Bronchial epithelial cell (primary cell): ENCODE results near the gene TMEM225B. TPM values are rescaled to one million over a fixed set of nuclear protein-coding genes. Genes with fewer than 3 reads are reported as not detected.

Experiments
- DNase-seq: peaks from one replicate; pipeline ENCODE4 v3.0.0-alpha.2; 2010; ENCODE audit warnings: low read depth
- FAIRE-seq: peaks from 2 replicates; lab custom pipeline; 2011; peaks lifted over from hg19 to GRCh38; lab: Jason Lieb, UNC
- H3K27me3 ChIP-seq: 2 replicates; pipeline ENCODE4 v1.5.1; 2011; ENCODE audit warnings: low read length; ENCODE audit not compliant: control insufficient read depth, insufficient read depth
- H3K36me3 ChIP-seq: 2 replicates; pipeline ENCODE4 v1.5.1; 2011; ENCODE audit warnings: low read length; ENCODE audit not compliant: control insufficient read depth, insufficient read depth
- H3K4me3 ChIP-seq: 2 replicates; pipeline ENCODE4 v1.5.1; 2011; ENCODE audit warnings: mild to moderate bottlenecking, low read depth, low read length, control low read depth
- CTCF ChIP-seq: IDR thresholded peaks from 2 replicates; pipeline ENCODE4 v1.5.1; 2011; ENCODE audit warnings: mild to moderate bottlenecking, moderate library complexity, low read length, control low read depth, inconsistent platforms; ENCODE audit not compliant: insufficient read depth, severe bottlenecking
- total RNA-seq: library from RNA; depleted of rRNA; stranded (reverse); fragments of >200 nt; gene quantifications from 2 replicates; pipeline ENCODE4 v1.2.1, GENCODE V29; 2014

Gene TMEM225B
- total RNA-seq, 1 donor from 2014 or later: 0.53 TPM

GRCh38 chr7:99623091-99623693 lies 25.1 kb downstream of the TMEM225B start:
- FAIRE-seq (no peak), DNase-seq (peak; percentile 77)
- no peak for TF ChIP-seq CTCF
- Histone ChIP-seq H3K36me3 (peaks cover 31% of the 10 kb centered on the region), H3K27me3 (no peaks in the 10 kb centered on the region), H3K4me3 (no peak overlapping the region)

GRCh38 chr7:99623702-99624447 lies 25.8 kb downstream of the TMEM225B start:
- FAIRE-seq (no peak), DNase-seq (no peak)
- Histone ChIP-seq H3K4me3 (no peak overlapping the region), H3K36me3 (peaks cover 32% of the 10 kb centered on the region), H3K27me3 (no peaks in the 10 kb centered on the region)
- no peak for TF ChIP-seq CTCF

GRCh38 chr7:99624484-99624883 lies 26.4 kb downstream of the TMEM225B start:
- DNase-seq: no peak
- FAIRE-seq: no peak
- TF ChIP-seq CTCF: no peak
- peaks cover 36% of the 10 kb centered on the region for H3K36me3 ChIP-seq
- H3K4me3 ChIP-seq: no peak overlapping the region
- no peaks in the 10 kb centered on the region for H3K27me3 ChIP-seq

GRCh38 chr7:99625321-99625720 lies 27.3 kb downstream of the TMEM225B start:
- Histone ChIP-seq H3K4me3 (no peak overlapping the region), H3K27me3 (no peaks in the 10 kb centered on the region), H3K36me3 (peaks cover 40% of the 10 kb centered on the region)
- FAIRE-seq: no peak
- TF ChIP-seq CTCF: no peak
- no peak for DNase-seq

- DNase-seq: no peak
- H3K4me3 ChIP-seq: no peak overlapping the region
- FAIRE-seq: no peak
- no peaks in the 10 kb centered on the region for H3K27me3 ChIP-seq
- TF ChIP-seq CTCF: no peak
- peaks cover 39% of the 10 kb centered on the region for H3K36me3 ChIP-seq
These were observed 27.9 kb downstream of the TMEM225B start for GRCh38 chr7:99625961-99626360.
